Mesodermal cell (in vitro differentiated cells): Measurements from ENCODE around the gene KIZ.

Experiments used
- H3K27ac ChIP-seq: 2 replicates; pipeline ENCODE4 v1.7.0; 2013; ENCODE audit warnings: mild to moderate bottlenecking, low read depth, low read length, moderate library complexity; ENCODE audit not compliant: severe bottlenecking
- H3K36me3 ChIP-seq: 2 replicates; pipeline ENCODE4 v1.7.1; 2013; ENCODE audit warnings: mild to moderate bottlenecking, low read length, moderate library complexity; ENCODE audit not compliant: control insufficient read depth, insufficient read depth
- H3K4me1 ChIP-seq: one replicate; pipeline ENCODE4 v1.7.1; 2013; ENCODE audit warnings: mild to moderate bottlenecking, low read length; ENCODE audit not compliant: insufficient read depth, control insufficient read depth, poor library complexity, severe bottlenecking
- H3K4me3 ChIP-seq: 2 replicates; pipeline ENCODE4 v1.7.0; 2013; ENCODE audit warnings: low read length, control low read depth, mild to moderate bottlenecking; ENCODE audit not compliant: insufficient read depth, poor library complexity, severe bottlenecking; ENCODE audit errors: extremely low read depth
- H3K9me3 ChIP-seq: 2 replicates; pipeline ENCODE4 v1.7.1; 2013; ENCODE audit warnings: mild to moderate bottlenecking, low read length, moderate library complexity; ENCODE audit not compliant: control insufficient read depth
- WGBS, 2 experiments: methylation state at CpG; one replicate each; pipeline ENCODE4 v1.1.5; 2013; ENCODE audit warnings: missing lambda C conversion rate in 2 of 2; ENCODE audit not compliant: insufficient coverage in 2 of 2; 5-methylcytosine and 5-hydroxymethylcytosine counted together

KIZ gene

DNA sequence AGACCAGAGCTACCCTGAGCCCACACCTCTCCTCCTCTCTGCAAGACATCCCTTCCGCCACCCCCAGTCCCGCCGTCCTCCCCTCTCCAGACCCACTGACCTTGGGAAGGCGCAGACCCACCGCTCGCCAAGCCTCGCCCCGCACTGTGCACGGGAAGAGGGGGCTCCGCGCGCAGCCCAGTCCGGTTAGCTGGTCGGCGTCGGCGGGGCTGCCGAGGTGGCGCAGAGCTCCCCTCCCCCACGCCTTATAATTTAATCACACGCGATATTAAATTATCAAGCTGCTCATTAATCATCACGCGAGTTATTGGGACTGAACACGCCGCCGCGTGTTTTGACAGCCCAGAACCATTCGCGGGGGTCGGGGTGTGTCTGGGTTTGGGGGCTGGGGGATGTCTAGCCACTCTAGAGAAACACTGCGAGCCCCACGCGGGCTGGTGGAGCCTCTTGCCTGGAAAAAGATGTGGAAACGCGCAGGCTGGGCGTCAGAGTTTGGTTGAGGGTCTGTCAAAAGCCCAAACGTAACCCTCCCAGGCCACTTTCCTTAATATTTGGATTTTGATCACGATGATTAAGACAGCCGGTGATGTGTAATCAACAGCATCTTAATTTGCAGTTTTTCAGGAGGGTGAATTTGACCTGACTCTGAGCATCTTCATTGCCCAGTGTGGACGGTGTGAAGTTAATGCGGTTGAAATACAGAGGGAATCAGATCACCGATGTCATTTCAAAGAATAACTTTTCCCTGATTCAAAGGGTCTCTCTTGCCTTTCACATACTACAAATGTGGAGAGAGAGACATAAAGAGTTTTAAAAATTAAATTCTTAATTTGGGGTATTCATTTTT, 19.5 kb upstream of the KIZ start, which contains the start of gene LINC00237:
LINC00237 (minus strand) TSS at position 188 of the 847 bp plus-strand sequence.
- H3K4me1 ChIP-seq: peaks cover 5% of the 10 kb centered on the region
- no peaks in the 10 kb centered on the region for H3K9me3 ChIP-seq
- H3K4me3 ChIP-seq: no peak within 1 kb of the TSS
- 6 to 8% methylated on average over 13 to 23 of the region's 43 CpGs for WGBS, 2 experiments
- H3K36me3 ChIP-seq: no peaks in the 10 kb centered on the region
- no peak within 1 kb of the TSS for H3K27ac ChIP-seq

DNA sequence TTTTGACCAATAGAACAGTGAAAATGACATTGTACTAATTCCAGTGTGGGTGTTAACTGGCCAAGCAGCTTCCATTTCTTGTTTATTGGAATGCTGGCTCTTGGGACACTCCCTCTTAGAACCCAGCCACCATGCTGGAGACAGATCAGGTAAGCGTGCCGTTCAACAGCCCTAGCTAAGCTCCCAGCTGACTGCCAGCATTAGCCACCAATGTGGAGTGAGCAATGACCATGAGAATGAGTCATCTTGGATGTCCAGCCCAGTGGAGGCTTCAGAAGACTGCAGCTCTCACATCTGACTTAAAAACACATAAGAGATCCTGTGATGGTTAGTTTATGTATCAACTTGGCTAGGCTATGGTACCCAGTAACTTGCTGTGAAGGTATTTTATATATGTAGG, 16.7 kb upstream of the KIZ start:
- no peak overlapping the region for H3K27ac ChIP-seq
- no peaks in the 10 kb centered on the region for H3K9me3 ChIP-seq
- H3K4me3 ChIP-seq: no peak overlapping the region
- no peaks in the 10 kb centered on the region for H3K4me1 ChIP-seq
- H3K36me3 ChIP-seq: no peaks in the 10 kb centered on the region
- 92% methylated on average over 2 of the region's 2 CpGs; no CpG with 5 or more reads in 1 of the 2 experiments for WGBS, 2 experiments

DNA sequence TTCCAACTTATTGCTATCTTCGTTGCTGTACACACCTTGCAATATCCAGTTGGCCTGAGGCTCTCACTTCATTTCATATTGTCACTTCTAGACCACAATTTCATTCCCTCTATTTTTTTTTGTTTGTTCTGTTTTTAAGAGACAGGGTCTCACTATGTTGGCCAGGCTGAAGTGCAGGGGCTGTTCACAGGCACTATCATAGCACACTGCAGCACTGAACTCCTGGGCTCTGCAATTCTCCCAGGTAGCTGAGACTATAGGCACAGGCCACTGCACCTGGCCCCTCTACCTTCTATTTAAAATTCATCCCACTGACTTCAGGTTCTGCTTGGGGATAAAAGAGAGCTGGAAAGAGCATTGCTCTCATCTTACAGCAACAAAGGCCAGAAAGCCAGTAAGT, 15.1 kb upstream of the KIZ start:
- 100% methylated on average over 1 of the region's 1 CpG; no CpG with 5 or more reads in 1 of the 2 experiments for WGBS, 2 experiments

DNA sequence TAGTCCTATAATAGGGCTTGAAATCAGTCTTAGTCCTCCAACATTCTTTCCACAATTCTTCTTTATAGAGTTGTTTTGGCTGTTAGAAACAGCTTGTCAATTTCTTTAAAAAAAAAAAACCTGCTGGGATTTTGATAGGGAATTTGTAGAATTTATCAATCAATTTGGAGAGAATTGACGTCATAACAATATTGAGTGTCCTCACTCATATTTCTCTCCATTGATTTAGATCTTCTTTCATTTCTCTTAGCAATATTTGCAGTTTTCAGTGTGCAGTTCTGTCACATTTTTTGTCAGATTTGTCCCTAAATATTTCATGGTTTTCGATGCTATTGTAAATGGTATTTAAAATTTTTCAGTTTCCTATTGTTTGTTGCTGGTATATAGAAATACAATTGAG, 14.5 kb upstream of the KIZ start:
- WGBS, 2 experiments: no CpG with 5 or more reads among the region's 2 CpGs
- Histone ChIP-seq H3K27ac (no peak overlapping the region), H3K9me3 (no peaks in the 10 kb centered on the region), H3K4me1 (no peaks in the 10 kb centered on the region), H3K4me3 (no peak overlapping the region), H3K36me3 (no peaks in the 10 kb centered on the region)

More for the DNA sequence above, 15.1 kb upstream of the KIZ start:
- Histone ChIP-seq H3K36me3 (no peaks in the 10 kb centered on the region), H3K4me3 (no peak overlapping the region), H3K4me1 (no peaks in the 10 kb centered on the region), H3K9me3 (no peaks in the 10 kb centered on the region), H3K27ac (no peak overlapping the region)

DNA sequence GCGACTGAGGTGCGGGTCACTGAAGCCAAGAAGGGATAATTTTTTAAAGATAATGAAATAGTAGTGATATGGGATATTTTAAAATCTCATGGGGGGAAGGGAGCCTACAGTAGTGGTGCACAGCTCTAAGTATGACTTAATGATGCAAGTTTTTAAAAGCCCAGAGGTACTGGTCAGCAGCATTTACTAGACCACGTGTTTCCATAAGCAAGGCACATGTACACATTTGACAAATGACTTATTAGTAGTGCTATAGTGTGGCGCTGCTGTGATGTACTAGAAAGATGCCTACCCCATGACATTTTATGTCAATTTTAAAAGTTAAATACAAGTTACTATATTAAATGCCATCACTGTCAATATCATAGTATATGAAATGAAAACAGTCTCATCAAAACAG, 12.2 kb upstream of the KIZ start:
- Histone ChIP-seq H3K27ac (no peak overlapping the region), H3K4me3 (no peak overlapping the region), H3K9me3 (no peaks in the 10 kb centered on the region), H3K4me1 (no peaks in the 10 kb centered on the region), H3K36me3 (no peaks in the 10 kb centered on the region)
- WGBS, 2 experiments: 89 to 96% methylated on average over 2 to 3 of the region's 4 CpGs

DNA sequence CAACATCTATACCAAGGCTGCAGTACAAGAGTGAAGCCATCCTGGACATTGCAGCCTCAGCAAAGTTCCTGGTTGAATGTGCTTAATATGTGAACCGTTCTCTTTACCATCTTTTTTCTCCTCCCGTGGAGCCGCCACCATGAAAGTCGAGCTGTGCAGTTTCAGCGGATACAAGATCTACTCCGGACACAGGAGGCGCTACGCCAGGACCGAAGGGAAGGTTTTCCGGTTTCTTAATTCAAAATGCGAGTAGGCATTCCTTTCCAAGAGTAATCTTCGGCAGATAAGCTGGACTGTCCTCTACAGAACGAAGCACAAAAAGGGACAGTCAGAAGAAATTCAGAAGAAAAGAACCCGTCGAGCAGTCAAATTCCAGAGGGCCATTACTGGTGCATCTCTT, 11.3 kb upstream of the KIZ start:
- Histone ChIP-seq H3K9me3 (no peaks in the 10 kb centered on the region), H3K4me3 (no peak overlapping the region), H3K36me3 (no peaks in the 10 kb centered on the region), H3K27ac (no peak overlapping the region), H3K4me1 (no peaks in the 10 kb centered on the region)
- 91 to 92% methylated on average over 14 to 15 of the region's 15 CpGs for WGBS, 2 experiments

DNA sequence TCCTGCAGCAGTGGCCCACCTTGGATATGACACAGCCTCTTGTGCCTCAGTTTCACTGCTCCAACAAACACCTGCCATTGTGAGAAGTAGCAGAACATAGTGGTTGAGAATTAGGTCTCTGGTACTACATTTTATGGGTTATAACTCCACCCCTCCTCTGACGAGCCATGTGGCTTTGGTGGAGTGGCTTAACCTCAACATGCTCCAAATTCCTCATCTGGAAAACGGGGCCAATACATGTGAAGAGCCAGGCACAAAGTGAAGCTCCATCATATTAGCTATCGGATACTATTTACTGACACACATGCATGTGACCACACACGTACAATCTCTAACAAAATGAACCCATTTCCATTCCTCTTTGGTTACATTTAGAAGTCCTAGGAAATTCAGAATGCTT, 8.4 kb upstream of the KIZ start:
- no peaks in the 10 kb centered on the region for H3K4me1 ChIP-seq
- WGBS, 2 experiments: 86 to 92% methylated on average over 4 of the region's 4 CpGs
- no peak overlapping the region for H3K4me3 ChIP-seq
- H3K36me3 ChIP-seq: no peaks in the 10 kb centered on the region
- no peak overlapping the region for H3K27ac ChIP-seq
- no peaks in the 10 kb centered on the region for H3K9me3 ChIP-seq

DNA sequence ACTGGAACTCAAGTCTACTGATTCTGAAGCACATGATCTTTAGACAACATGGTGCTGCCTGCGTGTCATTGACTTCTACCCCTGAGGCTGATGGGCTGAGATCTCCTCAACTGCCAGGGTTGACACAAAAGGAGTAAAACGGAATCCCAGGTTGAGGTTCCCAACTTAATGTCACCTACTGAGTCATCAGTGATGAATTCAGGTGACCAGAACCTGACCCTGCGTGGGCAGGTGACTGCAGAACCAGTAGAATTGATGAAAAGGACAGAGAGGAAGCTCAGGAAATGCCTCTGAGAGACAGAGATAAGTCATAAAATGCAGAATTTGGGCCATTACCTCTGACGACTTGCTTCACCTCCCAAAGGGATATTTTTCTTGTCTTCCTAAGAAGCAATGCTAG, 7.7 kb upstream of the KIZ start:
- Histone ChIP-seq H3K9me3 (no peaks in the 10 kb centered on the region), H3K4me1 (no peaks in the 10 kb centered on the region), H3K4me3 (no peak overlapping the region), H3K27ac (no peak overlapping the region), H3K36me3 (no peaks in the 10 kb centered on the region)
- 86 to 97% methylated on average over 3 of the region's 4 CpGs for WGBS, 2 experiments

DNA sequence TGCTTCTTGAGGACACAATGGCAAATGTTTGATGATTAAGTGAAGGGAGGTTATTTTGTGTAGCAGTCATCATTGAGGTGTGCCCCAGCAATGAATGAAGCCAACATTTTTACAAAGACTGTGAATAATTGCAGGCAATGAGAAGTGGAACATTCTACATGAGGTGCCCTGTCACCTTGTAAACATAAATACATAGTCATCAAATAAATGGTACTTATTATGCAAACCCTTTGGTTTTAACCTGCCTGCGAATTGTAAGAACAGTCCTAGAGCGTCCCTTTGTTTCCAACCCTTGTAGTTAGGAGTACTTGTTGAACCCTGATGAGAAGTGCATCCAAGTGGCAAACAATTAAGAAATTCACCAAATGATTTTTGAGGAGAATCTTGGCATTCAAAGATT, 7.1 kb upstream of the KIZ start:
- Histone ChIP-seq H3K27ac (no peak overlapping the region), H3K4me1 (no peaks in the 10 kb centered on the region), H3K9me3 (no peaks in the 10 kb centered on the region), H3K36me3 (no peaks in the 10 kb centered on the region), H3K4me3 (no peak overlapping the region)
- 87 to 89% methylated on average over 2 of the region's 2 CpGs for WGBS, 2 experiments

DNA sequence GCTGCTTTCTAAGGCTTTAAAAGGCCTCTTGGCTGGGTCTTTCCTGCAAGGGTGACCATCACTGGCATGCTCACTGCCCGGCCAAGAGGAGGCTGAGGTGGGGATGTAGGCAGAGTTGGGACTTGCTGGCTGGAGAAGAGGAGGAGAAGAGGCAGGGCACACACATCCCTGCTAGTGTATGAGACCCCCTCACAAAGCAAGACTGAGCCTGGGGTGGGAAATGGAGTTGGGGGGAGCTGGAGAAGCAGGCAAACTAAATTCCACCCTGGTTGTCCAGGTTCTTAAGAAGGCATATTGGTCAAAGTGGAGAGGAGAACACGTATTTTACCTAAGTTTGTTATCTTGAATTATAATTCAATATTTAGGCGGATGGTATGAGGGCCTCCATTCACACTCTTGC, 1.7 kb upstream of the KIZ start:
- H3K4me1 ChIP-seq: no peaks in the 10 kb centered on the region
- no peak overlapping the region for H3K27ac ChIP-seq
- WGBS, 2 experiments: 100% methylated on average over 2 of the region's 3 CpGs; no CpG with 5 or more reads in 1 of the 2 experiments
- no peak overlapping the region for H3K4me3 ChIP-seq
- no peaks in the 10 kb centered on the region for H3K9me3 ChIP-seq
- H3K36me3 ChIP-seq: no peaks in the 10 kb centered on the region
